GM12878 (cell line): Measurements from ENCODE around the gene AP2A2. TPM values are rescaled to one million over a fixed set of nuclear protein-coding genes. Genes with fewer than 3 reads are reported as not detected.

Experiments used
- ATAC-seq: fragments of 200-7000 bp; cut with Tn5 transposase; 3 replicates; pipeline ENCODE4 v1.9.1; 2020; ENCODE audit warnings: mild to moderate bottlenecking, moderate library complexity
- BruUV-seq: library from RNA; stranded (reverse); fragments of 400-500 nt; replicated peaks from 2 replicates; lab custom pipeline; 2021; lab: Mats Ljungman, UMichigan
- CTCF ChIA-PET: fragments of 300-600 bp; sonication (Branson Sonifier 250); formaldehyde crosslinking; extraction: SDS; loops from one replicate; lab custom pipeline; 2021; ENCODE audit warnings: inconsistent platforms; lab: Yijun Ruan, JAX
- POLR2A ChIA-PET: fragments of 350-600 bp; formaldehyde crosslinking; extraction: SDS; loops from one replicate; lab custom pipeline; 2021; ENCODE audit warnings: inconsistent platforms; lab: Charles Lee
- RAD21 ChIA-PET: fragments of 300-600 bp; sonication (Branson Sonifier 250); formaldehyde crosslinking; loops from one replicate; lab custom pipeline; 2023; ENCODE audit warnings: antibody characterized with exemption; ENCODE audit not compliant: unreplicated experiment; lab: Charles Lee
- SMC1A ChIA-PET: fragments of 300-600 bp; sonication (Branson Sonifier 250); formaldehyde crosslinking; loops from one replicate; lab custom pipeline; 2023; ENCODE audit not compliant: unreplicated experiment, uncharacterized antibody; lab: Charles Lee
- DNase-seq: peaks from one replicate; pipeline ENCODE4 v3.0.0-alpha.2; 2011; ENCODE audit warnings: low read depth, low spot score
- FAIRE-seq: peaks from 3 replicates; lab custom pipeline; 2011; peaks lifted over from hg19 to GRCh38; lab: Jason Lieb, UNC
- H2AFZ ChIP-seq: 2 replicates; pipeline ENCODE4 v1.6.0; 2011; ENCODE audit warnings: low read depth, low read length, control low read depth; ENCODE audit not compliant: control insufficient read depth
- H3K27ac ChIP-seq: 2 replicates; pipeline ENCODE4 v1.5.1; 2011; ENCODE audit warnings: control low read depth; ENCODE audit not compliant: control insufficient read depth, insufficient read depth
- H3K27me3 ChIP-seq, 2 experiments: replicated peaks in 1 of 2; 2 replicates each; pipeline versions ENCODE4 v1.6.0 to v1.6.1; 2011; ENCODE audit warnings: low read length in 1 of 2; ENCODE audit not compliant: control insufficient read depth in 2 of 2, insufficient read depth in 2 of 2
- H3K36me3 ChIP-seq, 2 experiments: 2 replicates each; pipeline ENCODE4 v1.5.1; 2011; ENCODE audit warnings: low read length in 1 of 2; ENCODE audit not compliant: control insufficient read depth in 2 of 2, insufficient read depth in 2 of 2
- H3K4me1 ChIP-seq: 2 replicates; pipeline ENCODE4 v1.6.1; 2011; ENCODE audit warnings: mild to moderate bottlenecking, low read length, moderate library complexity, mixed read lengths; ENCODE audit not compliant: control insufficient read depth, insufficient read depth
- H3K4me2 ChIP-seq: 2 replicates; pipeline ENCODE4 v1.6.0; 2011; ENCODE audit warnings: control low read depth; ENCODE audit not compliant: control insufficient read depth, insufficient read depth
- H3K4me3 ChIP-seq: fragments of 200-600 bp; sonication (generic); 2 replicates; pipeline ENCODE4 v1.5.1; 2016
- H3K79me2 ChIP-seq: 2 replicates; pipeline ENCODE4 v1.6.0; 2011; ENCODE audit warnings: low read length; ENCODE audit not compliant: control insufficient read depth, insufficient read depth
- H3K9ac ChIP-seq: 2 replicates; pipeline ENCODE4 v1.8.0; 2011; ENCODE audit warnings: low read length, control low read depth, mixed read lengths; ENCODE audit not compliant: control insufficient read depth, insufficient read depth
- H3K9me3 ChIP-seq: replicated peaks from 3 replicates; pipeline ENCODE4 v1.5.1; 2011; ENCODE audit warnings: mild to moderate bottlenecking, low read length; ENCODE audit not compliant: control insufficient read depth, insufficient read depth
- H4K20me1 ChIP-seq: 2 replicates; pipeline ENCODE4 v1.6.0; 2011; ENCODE audit not compliant: control insufficient read depth, insufficient read depth
- BCL11A ChIP-seq: IDR thresholded peaks from 2 replicates; pipeline ENCODE4 v1.6.1; 2011; ENCODE audit warnings: low read depth, low read length
- CBFB ChIP-seq: IDR thresholded peaks from 2 replicates; pipeline ENCODE4 v1.6.1; 2016; ENCODE audit warnings: antibody characterized with exemption, low read depth
- CEBPB ChIP-seq, 2 experiments: fragments of 150-350 bp in 1 of 2; IDR thresholded peaks; 2 replicates each; pipeline ENCODE4 v1.6.1; 2012 to 2014; ENCODE audit warnings: low read depth in 2 of 2, low read length in 2 of 2, borderline replicate concordance in 1 of 2, inconsistent platforms in 1 of 2
- CHD4 ChIP-seq: fragments of 200-600 bp; sonication (generic); IDR thresholded peaks from 2 replicates; pipeline ENCODE4 v1.6.1; 2016; ENCODE audit warnings: mild to moderate bottlenecking
- HDAC6 ChIP-seq: fragments of 200-600 bp; sonication (generic); IDR thresholded peaks from one replicate; pipeline ENCODE4 v1.8.0; 2017; ENCODE audit warnings: antibody characterized with exemption; ENCODE audit not compliant: unreplicated experiment
- NFXL1 ChIP-seq: fragments of 450-650 bp; IDR thresholded peaks from 2 replicates; pipeline ENCODE4 v1.6.1; 2017; ENCODE audit warnings: antibody characterized with exemption, mild to moderate bottlenecking, borderline replicate concordance
- POLR2AphosphoS2 ChIP-seq: IDR thresholded peaks from 2 replicates; pipeline ENCODE4 v1.6.1; 2011; ENCODE audit warnings: low read depth, mild to moderate bottlenecking, low read length, improper control_type of control experiment, moderate library complexity
- SRF ChIP-seq, 2 experiments: IDR thresholded peaks; 2 replicates each; pipeline ENCODE4 v1.6.1; 2011; ENCODE audit warnings: low read depth in 2 of 2, low read length in 2 of 2, mild to moderate bottlenecking in 1 of 2, moderate library complexity in 1 of 2
- ZNF384 ChIP-seq: IDR thresholded peaks from 2 replicates; pipeline ENCODE4 v1.6.1; 2012; ENCODE audit warnings: low read depth, mild to moderate bottlenecking, low read length, improper control_type of control experiment, borderline replicate concordance
- WGBS: methylation state at CpG from one replicate; pipeline ENCODE4 v1.1.6; 2016; ENCODE audit warnings: low lambda C conversion rate; ENCODE audit not compliant: insufficient replicate concordance, insufficient coverage; ENCODE audit errors: missing lambda C conversion rate; 5-methylcytosine and 5-hydroxymethylcytosine counted together
- in situ Hi-C: fragments of 300-500 bp; cut with MboI; formaldehyde crosslinking; loops from 9 replicates; pipeline ENCODE4 v1.14.3; 2018; ENCODE audit warnings: mixed read lengths
- intact Hi-C: fragments of 100-400 bp; cut with micrococcal nuclease; formaldehyde crosslinking; loops from one replicate; pipeline ENCODE4 v1.14.2; 2022; ENCODE audit not compliant: unreplicated experiment
- polyA plus RNA-seq, 11 experiments: library from polyadenylated mRNA; depleted of rRNA in 4 of 11; unstranded in 6 of 11; stranded (reverse) in 5 of 11; fragments of >200 nt; fragmentation: Nextera tagmentation in 4 of 11; fragmentation: Illumina TruSeq in 1 of 11; extraction: Ambion mirVana in 4 of 11; extraction: Trizol in 1 of 11; gene quantifications; 1 replicate in 1 of 11; 2 replicates in 10 of 11; pipeline versions ENCODE4 v1.2.1 to v1.2.3, GENCODE V29; 2011 to 2016; ENCODE audit warnings: inconsistent platforms in 2 of 11, missing spikeins in 2 of 11, low read depth in 1 of 11
- total RNA-seq, 4 experiments: library from RNA; depleted of rRNA in 3 of 4; stranded (reverse); fragments of >200 nt in 3 of 4; fragmentation: Illumina TruSeq in 1 of 4; extraction: Trizol in 1 of 4; gene quantifications; 2 replicates each; pipeline versions ENCODE4 v1.2.1 to v1.2.3, GENCODE V29; 2013 to 2021
- TF ChIP-seq, protein P1 (sequence below), 3 experiments: IDR thresholded peaks in 2 of 3; conservative IDR thresholded peaks in 1 of 3; 2 replicates each; pipeline ENCODE4 v1.5.1; 2011; ENCODE audit warnings: low read depth in 3 of 3, low read length in 3 of 3, mild to moderate bottlenecking in 3 of 3, control low read depth in 2 of 3, moderate library complexity in 2 of 3, inconsistent platforms in 1 of 3, mixed read lengths in 1 of 3; ENCODE audit not compliant: control insufficient read depth in 2 of 3, insufficient read depth in 1 of 3; ENCODE audit errors: extremely low read depth in 1 of 3

Gene AP2A2
- total and polyA plus RNA-seq, 10 of the 15 experiments (the other 5 are each of a cell fraction or from before 2014, with no cell fraction given), result 0.58 to 48.8 (median 18.2) TPM

DNA sequence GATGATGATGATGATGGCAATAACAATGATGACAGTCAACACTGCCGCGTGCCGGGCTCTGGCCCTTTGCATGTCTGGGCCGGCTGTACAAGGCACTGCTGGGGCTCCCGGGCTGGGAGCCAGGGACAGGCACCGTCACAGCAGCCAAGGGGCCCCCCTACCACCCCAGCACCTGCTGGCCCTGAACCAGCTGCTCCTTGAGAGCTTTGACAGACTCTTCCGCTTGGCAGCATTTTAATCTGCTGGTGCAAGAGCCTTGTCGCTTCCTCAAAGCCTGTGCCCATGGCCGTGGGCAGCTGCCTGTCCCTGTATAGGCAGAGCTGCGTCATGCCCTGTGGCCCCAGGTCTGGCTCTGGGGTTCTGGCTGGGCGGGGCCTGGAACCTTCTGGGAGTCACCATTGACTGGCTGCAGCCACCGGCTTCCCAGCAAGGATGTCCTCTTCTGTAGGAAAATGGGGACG, 123.8 kb downstream of the AP2A2 start:
- Histone ChIP-seq H3K27ac (no peak overlapping the region), H4K20me1 (no peaks in the 10 kb centered on the region), H3K36me3 (no peaks in the 10 kb centered on the region), H3K4me3 (no peak overlapping the region), H3K79me2 (no peaks in the 10 kb centered on the region), H3K9ac (no peak overlapping the region), H3K27me3 (no peaks in the 10 kb centered on the region), H3K4me2 (no peak overlapping the region), H3K4me1 (no peaks in the 10 kb centered on the region), H2AFZ (no peak overlapping the region), H3K9me3 (no peaks in the 10 kb centered on the region)
- no peak for DNase-seq
- no TSS peak for BruUV-seq
- TF ChIP-seq NFXL1 (no peak), BCL11A (no peak), SRF (IDR thresholded peaks at IDR 0.05; ENCODE audit: low read depth in 2 of 2, low read length in 2 of 2) (no peak), ZNF384 (no peak)
- intact Hi-C loops (no loop called here), in situ Hi-C loops (no loop called here)
- ChIA-PET POLR2A (no interaction called here), SMC1A (no interaction called here), RAD21 (no interaction called here), CTCF (no interaction called here)
- FAIRE-seq, result no peak
- WGBS, result 44% methylated on average over 13 of the region's 13 CpGs
- ATAC-seq, result no peak

DNA sequence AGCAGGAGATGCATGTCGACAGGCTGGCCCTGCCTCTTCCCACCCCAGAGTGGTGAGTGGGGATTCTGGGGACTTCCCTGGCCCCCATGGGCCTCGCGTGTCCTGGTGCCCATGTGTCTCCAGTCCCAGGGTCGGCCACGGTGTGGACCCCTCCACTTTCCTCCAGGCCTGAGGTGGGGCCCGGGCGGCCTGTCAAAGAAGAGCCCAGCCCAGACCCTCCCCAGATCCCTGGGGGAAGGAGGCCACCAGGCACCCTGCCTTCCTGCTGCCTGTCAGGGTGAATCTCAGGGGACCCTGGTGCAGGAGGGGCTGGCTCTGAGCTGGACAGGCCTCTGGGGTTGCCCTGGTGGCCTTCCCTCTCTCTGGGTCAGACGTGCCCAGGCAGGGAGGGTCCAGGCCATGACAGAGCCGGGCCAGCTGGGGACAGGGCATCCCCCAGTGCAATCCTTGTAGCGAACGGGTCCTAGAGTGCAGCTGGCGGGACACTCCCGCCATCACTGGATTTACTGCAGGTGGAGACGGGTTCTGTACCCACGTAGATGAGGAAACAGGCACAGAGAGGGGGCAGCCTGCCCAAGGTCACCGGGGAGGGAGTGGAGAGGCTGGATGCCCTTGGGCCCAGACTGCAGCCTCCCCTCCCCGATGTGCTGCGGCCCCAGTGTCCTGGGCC, 124.4 kb downstream of the AP2A2 start:
- ATAC-seq (no peak), DNase-seq (no peak), FAIRE-seq (no peak)
- Histone ChIP-seq H3K9me3 (no peaks in the 10 kb centered on the region), H3K9ac (no peak overlapping the region), H3K4me3 (no peak overlapping the region), H3K36me3 (no peaks in the 10 kb centered on the region), H3K27me3 (no peaks in the 10 kb centered on the region), H3K4me2 (no peak overlapping the region), H4K20me1 (no peaks in the 10 kb centered on the region), H2AFZ (no peak overlapping the region), H3K79me2 (no peaks in the 10 kb centered on the region), H3K27ac (no peak overlapping the region), H3K4me1 (no peaks in the 10 kb centered on the region)
- WGBS, result 35% methylated on average over 16 of the region's 18 CpGs
- in situ Hi-C loops (loop anchor here (10.0 kb wide), 1 partner anchor 205 kb away; the partner anchor contains the start of genes POLR2L and TSPAN4), intact Hi-C loops (loop anchor here (5.0 kb wide), 1 partner anchor 123 kb away; the partner anchor contains the start of gene AP2A2)
- ChIA-PET SMC1A (no interaction called here), POLR2A (no interaction called here), RAD21 (interaction anchor here (0.6 to 0.8 kb wide), 2 partner anchors 201 to 204 kb away, joined by 3 read pairs; no protein-coding TSS in a partner anchor), CTCF (interaction anchor here (1.5 to 1.8 kb wide), 2 partner anchors 199 to 203 kb away, joined by 5 to 23 read pairs; no protein-coding TSS in a partner anchor)
- no TSS peak for BruUV-seq
- TF ChIP-seq CBFB (no peak), CEBPB (IDR thresholded peaks at IDR 0.05; ENCODE audit: borderline replicate concordance in 1 of 2, low read depth in 2 of 2, low read length in 2 of 2) (no peak), CHD4 (no peak), POLR2AphosphoS2 (no peak), HDAC6 (no peak)
- TF ChIP-seq, protein P1, sequence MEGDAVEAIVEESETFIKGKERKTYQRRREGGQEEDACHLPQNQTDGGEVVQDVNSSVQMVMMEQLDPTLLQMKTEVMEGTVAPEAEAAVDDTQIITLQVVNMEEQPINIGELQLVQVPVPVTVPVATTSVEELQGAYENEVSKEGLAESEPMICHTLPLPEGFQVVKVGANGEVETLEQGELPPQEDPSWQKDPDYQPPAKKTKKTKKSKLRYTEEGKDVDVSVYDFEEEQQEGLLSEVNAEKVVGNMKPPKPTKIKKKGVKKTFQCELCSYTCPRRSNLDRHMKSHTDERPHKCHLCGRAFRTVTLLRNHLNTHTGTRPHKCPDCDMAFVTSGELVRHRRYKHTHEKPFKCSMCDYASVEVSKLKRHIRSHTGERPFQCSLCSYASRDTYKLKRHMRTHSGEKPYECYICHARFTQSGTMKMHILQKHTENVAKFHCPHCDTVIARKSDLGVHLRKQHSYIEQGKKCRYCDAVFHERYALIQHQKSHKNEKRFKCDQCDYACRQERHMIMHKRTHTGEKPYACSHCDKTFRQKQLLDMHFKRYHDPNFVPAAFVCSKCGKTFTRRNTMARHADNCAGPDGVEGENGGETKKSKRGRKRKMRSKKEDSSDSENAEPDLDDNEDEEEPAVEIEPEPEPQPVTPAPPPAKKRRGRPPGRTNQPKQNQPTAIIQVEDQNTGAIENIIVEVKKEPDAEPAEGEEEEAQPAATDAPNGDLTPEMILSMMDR (IDR thresholded peaks at IDR 0.05 in 2 of 3, conservative IDR thresholded peaks at IDR 0.05 in 1 of 3; ENCODE audit: control insufficient read depth in 2 of 3, extremely low read depth in 1 of 3, insufficient read depth in 1 of 3, low read depth in 3 of 3, low read length in 3 of 3), result no peak
